VCaP (cell line): Measurements from ENCODE around the gene CFAP43.
A peak's percentile ranks its signal among the peaks of the same experiment; 100 is the strongest.

ENCODE experiments used
- H3K27ac ChIP-seq: fragments of 450-650 bp; 2 replicates; pipeline ENCODE4 v1.5.1; 2017
- TF ChIP-seq, protein P1 (sequence below): fragments of 450-650 bp; conservative IDR thresholded peaks from 2 replicates; pipeline ENCODE4 v1.5.1; 2017; ENCODE audit warnings: mild to moderate bottlenecking, moderate library complexity

Gene CFAP43

GRCh38 chr10:104080762-104081161 lies 151.4 kb downstream of the CFAP43 start:
- H3K27ac ChIP-seq = no peak overlapping the region

More at GRCh38 chr10:104080762-104081161, 151.4 kb downstream of the CFAP43 start:
- TF ChIP-seq, protein P1, sequence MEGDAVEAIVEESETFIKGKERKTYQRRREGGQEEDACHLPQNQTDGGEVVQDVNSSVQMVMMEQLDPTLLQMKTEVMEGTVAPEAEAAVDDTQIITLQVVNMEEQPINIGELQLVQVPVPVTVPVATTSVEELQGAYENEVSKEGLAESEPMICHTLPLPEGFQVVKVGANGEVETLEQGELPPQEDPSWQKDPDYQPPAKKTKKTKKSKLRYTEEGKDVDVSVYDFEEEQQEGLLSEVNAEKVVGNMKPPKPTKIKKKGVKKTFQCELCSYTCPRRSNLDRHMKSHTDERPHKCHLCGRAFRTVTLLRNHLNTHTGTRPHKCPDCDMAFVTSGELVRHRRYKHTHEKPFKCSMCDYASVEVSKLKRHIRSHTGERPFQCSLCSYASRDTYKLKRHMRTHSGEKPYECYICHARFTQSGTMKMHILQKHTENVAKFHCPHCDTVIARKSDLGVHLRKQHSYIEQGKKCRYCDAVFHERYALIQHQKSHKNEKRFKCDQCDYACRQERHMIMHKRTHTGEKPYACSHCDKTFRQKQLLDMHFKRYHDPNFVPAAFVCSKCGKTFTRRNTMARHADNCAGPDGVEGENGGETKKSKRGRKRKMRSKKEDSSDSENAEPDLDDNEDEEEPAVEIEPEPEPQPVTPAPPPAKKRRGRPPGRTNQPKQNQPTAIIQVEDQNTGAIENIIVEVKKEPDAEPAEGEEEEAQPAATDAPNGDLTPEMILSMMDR = peak; percentile 27; the same call in 1 of the 2 replicates
